ENCODE measurements around the gene RNF121.

- TF ChIP-seq CTCF (IDR thresholded peaks at IDR 0.05), result no peak
- TF ChIP-seq EP300 (IDR thresholded peaks at IDR 0.05), result no peak
- no peak for TF ChIP-seq POLR2AphosphoS5 (IDR thresholded peaks at IDR 0.05)
Observed at GRCh38 chr11:71930556-71931244, 1.9 kb downstream of the RNF121 start.
